ENCODE measurements around the gene GAL3ST3. TPM values are rescaled to one million over a fixed set of nuclear protein-coding genes. Genes with fewer than 3 reads are reported as not detected.

The GAL3ST3 gene
- total RNA-seq, 1 donor from 2014 or later = 3.7 TPM

- Mint-ChIP-seq H3K36me3 (peaks cover 33% of the 10 kb centered on the region), H3K9me3 (no peaks in the 10 kb centered on the region), H3K27ac (peak overlapping the region; percentile 88), H3K4me1 (ENCODE audit: unreplicated experiment) (peaks cover 41% of the 10 kb centered on the region), H3K27me3 (no peaks in the 10 kb centered on the region), H3K4me3 (peak overlapping the region; percentile 96)
- DNase-seq (ENCODE audit: extremely low spot score, unreplicated experiment) = no peak
- TF ChIP-seq CTCF (conservative IDR thresholded peaks at IDR 0.05) = no peak
Observed at GRCh38 chr11:66071381-66071801, 22.4 kb upstream of the GAL3ST3 start.

- TF ChIP-seq CTCF (conservative IDR thresholded peaks at IDR 0.05) = no peak
Observed at GRCh38 chr11:66070604-66071380, 21.8 kb upstream of the GAL3ST3 start.

GRCh38 chr11:66069715-66070603 lies 21.0 kb upstream of the GAL3ST3 start, which contains the start of gene PACS1:
TSS of gene PACS1 (plus strand) at chr11:66070272. CDS start at chr11:66070487, 215 bp downstream.
- Mint-ChIP-seq H3K4me3 (peak within 1 kb of the TSS; percentile 96), H3K4me1 (ENCODE audit: unreplicated experiment) (peaks cover 36% of the 10 kb centered on the region), H3K27ac (peak within 1 kb of the TSS; percentile 97), H3K36me3 (peaks cover 34% of the 10 kb centered on the region), H3K9me3 (no peaks in the 10 kb centered on the region), H3K27me3 (no peaks in the 10 kb centered on the region)
- peak; percentile 24 for TF ChIP-seq CTCF (conservative IDR thresholded peaks at IDR 0.05)
- no peak for DNase-seq (ENCODE audit: extremely low spot score, unreplicated experiment)

More at GRCh38 chr11:66070604-66071380, 21.8 kb upstream of the GAL3ST3 start:
- H3K4me1 Mint-ChIP-seq (ENCODE audit: unreplicated experiment) = peaks cover 37% of the 10 kb centered on the region
- H3K27ac Mint-ChIP-seq = peak overlapping the region; percentile 88
- H3K4me3 Mint-ChIP-seq = peak overlapping the region; percentile 96
- no peak for DNase-seq (ENCODE audit: extremely low spot score, unreplicated experiment)
- no peaks in the 10 kb centered on the region for H3K9me3 Mint-ChIP-seq
- H3K27me3 Mint-ChIP-seq = no peaks in the 10 kb centered on the region
- peaks cover 30% of the 10 kb centered on the region for H3K36me3 Mint-ChIP-seq

- peaks cover 37% of the 10 kb centered on the region for H3K36me3 Mint-ChIP-seq
- H3K27ac Mint-ChIP-seq = peak overlapping the region; percentile 97
- no peak for DNase-seq (ENCODE audit: extremely low spot score, unreplicated experiment)
Observed at GRCh38 chr11:66068923-66069714, 20.2 kb upstream of the GAL3ST3 start.

More at GRCh38 chr11:66068923-66069714, 20.2 kb upstream of the GAL3ST3 start:
- peaks cover 36% of the 10 kb centered on the region for H3K4me1 Mint-ChIP-seq (ENCODE audit: unreplicated experiment)
- no peaks in the 10 kb centered on the region for H3K27me3 Mint-ChIP-seq
- H3K4me3 Mint-ChIP-seq = peak overlapping the region; percentile 94
- H3K9me3 Mint-ChIP-seq = no peaks in the 10 kb centered on the region
- no peak for TF ChIP-seq CTCF (conservative IDR thresholded peaks at IDR 0.05)

Measured in type B pancreatic cell (in vitro differentiated cells).